Keratinocyte (primary cell): Measurements from ENCODE around the gene GTF2F1.

ENCODE experiments used
- CTCF ChIP-seq, 3 experiments: IDR thresholded peaks in 1 of 3; conservative IDR thresholded peaks in 1 of 3; optimal IDR thresholded peaks in 1 of 3; 2 replicates in 2 of 3; 3 replicates in 1 of 3; pipeline versions ENCODE3 to v1.5.1; 2011; ENCODE audit warnings: low read length in 3 of 3, mild to moderate bottlenecking in 3 of 3, moderate library complexity in 2 of 3, control low read depth in 1 of 3, inconsistent platforms in 1 of 3; ENCODE audit not compliant: insufficient read depth in 2 of 3; ENCODE audit errors: extremely low read depth in 1 of 3
- EZH2 ChIP-seq: IDR thresholded peaks from one replicate; pipeline ENCODE4 v1.6.1; 2012; ENCODE audit warnings: inconsistent platforms, mild to moderate bottlenecking, low read length, moderate library complexity

GRCh38 chr19:6392221-6393073, 517 bp downstream of the GTF2F1 start:
- no peak for TF ChIP-seq CTCF (optimal IDR thresholded peaks at IDR 0.05 in 1 of 3, IDR thresholded peaks at IDR 0.05 in 1 of 3, conservative IDR thresholded peaks at IDR 0.05 in 1 of 3; ENCODE audit: extremely low read depth in 1 of 3, insufficient read depth in 2 of 3, low read length in 3 of 3)
- no peak for TF ChIP-seq EZH2
